ENCODE data around the gene HEYL. TPM values are rescaled to one million over a fixed set of nuclear protein-coding genes. Genes with fewer than 3 reads are reported as not detected.
A peak's percentile ranks its signal among the peaks of the same experiment; 100 is the strongest.

HEYL gene
- total RNA-seq, 6 experiments from 2014 or later, result 0.98 to 2.6 (median 1.6) TPM

GRCh38 chr1:39676948-39677548, 37.6 kb upstream of the HEYL start:
- intact Hi-C loops (cut with DNase I), result no loop called here
- no CpG with 5 or more reads among the region's 6 CpGs for WGBS (ENCODE audit: insufficient coverage, low coverage, low lambda C conversion rate, missing lambda C conversion rate)
- Histone ChIP-seq H3K27me3 (no peaks in the 10 kb centered on the region), H3K9me3 (no peaks in the 10 kb centered on the region), H3K4me3 (no peak overlapping the region), H3K36me3 (no peaks in the 10 kb centered on the region), H3K27ac (no peak overlapping the region), H3K4me1 (peaks cover 0 to 4% (median 0%) of the 10 kb centered on the region in 4 donors)
- peak in 1 of 4 donors; percentile 23 for ATAC-seq
- DNase-seq, result no peak
- TF ChIP-seq POLR2A (IDR thresholded peaks at IDR 0.05), result no peak
- TF ChIP-seq CTCF (IDR thresholded peaks at IDR 0.05), result no peak

GRCh38 chr1:39675220-39675619, 35.8 kb upstream of the HEYL start:
- DNase-seq (no peak), ATAC-seq (no peak)
- Histone ChIP-seq H3K27me3 (peaks cover 0 to 7% of the 10 kb centered on the region in 2 donors), H3K36me3 (no peaks in the 10 kb centered on the region), H3K27ac (no peak overlapping the region), H3K4me3 (no peak overlapping the region), H3K9me3 (no peaks in the 10 kb centered on the region), H3K4me1 (peaks cover 0 to 13% (median 0%) of the 10 kb centered on the region in 4 donors)
- TF ChIP-seq POLR2A (IDR thresholded peaks at IDR 0.05), result no peak
- TF ChIP-seq CTCF (IDR thresholded peaks at IDR 0.05), result no peak
- intact Hi-C loops (cut with DNase I), result no loop called here
- WGBS (ENCODE audit: insufficient coverage, low coverage, low lambda C conversion rate, missing lambda C conversion rate), result 83% methylated on average over 1 of the region's 1 CpG

DNA sequence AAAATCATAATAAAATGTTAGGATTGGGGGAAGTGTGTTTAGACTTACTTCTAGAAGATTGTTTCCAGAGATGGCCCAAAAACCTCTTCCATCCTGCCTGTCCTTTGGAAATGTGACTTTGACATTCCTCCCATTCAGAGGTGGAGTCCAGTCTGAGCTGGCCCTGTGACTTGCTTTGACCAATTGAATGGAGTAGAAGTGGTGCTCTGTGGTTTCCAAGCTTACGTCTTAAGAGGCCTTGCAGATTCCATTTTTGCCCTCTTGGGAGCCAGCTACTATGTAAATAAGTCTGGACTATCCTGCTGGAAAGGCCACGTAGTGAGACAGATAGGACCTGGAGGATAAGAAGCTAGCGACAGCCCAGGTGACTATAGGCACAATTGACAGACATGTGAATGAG, 33.8 kb upstream of the HEYL start:
- no peak for TF ChIP-seq POLR2A (IDR thresholded peaks at IDR 0.05)
- no peak for TF ChIP-seq CTCF (IDR thresholded peaks at IDR 0.05)
- intact Hi-C loops (cut with DNase I), result no loop called here
- Histone ChIP-seq H3K4me1 (peaks cover 0 to 13% (median 0%) of the 10 kb centered on the region in 4 donors), H3K36me3 (no peaks in the 10 kb centered on the region), H3K27me3 (peaks cover 0 to 7% of the 10 kb centered on the region in 2 donors), H3K9me3 (no peaks in the 10 kb centered on the region), H3K27ac (no peak overlapping the region), H3K4me3 (no peak overlapping the region)
- WGBS (ENCODE audit: insufficient coverage, low coverage, low lambda C conversion rate, missing lambda C conversion rate), result 90% methylated on average over 3 of the region's 3 CpGs
- no peak for DNase-seq
- no peak for ATAC-seq

GRCh38 chr1:39672551-39672947, 33.1 kb upstream of the HEYL start:
- ATAC-seq, result peak in 3 of 4 donors; percentile 19 to 61 (median 31)
- DNase-seq, result no peak
- intact Hi-C loops (cut with DNase I), result no loop called here
- H3K27me3 ChIP-seq, result peaks cover 0 to 7% of the 10 kb centered on the region in 2 donors
- peaks cover 0 to 13% (median 0%) of the 10 kb centered on the region in 4 donors for H3K4me1 ChIP-seq
- H3K27ac ChIP-seq, result no peak overlapping the region
- no peaks in the 10 kb centered on the region for H3K9me3 ChIP-seq
- TF ChIP-seq CTCF (IDR thresholded peaks at IDR 0.05), result peak in 3 of 4 donors; percentile 24 to 53 (median 46)
- no peak for TF ChIP-seq POLR2A (IDR thresholded peaks at IDR 0.05)
- no peaks in the 10 kb centered on the region for H3K36me3 ChIP-seq
- WGBS (ENCODE audit: insufficient coverage, low coverage, low lambda C conversion rate, missing lambda C conversion rate), result no CpG with 5 or more reads among the region's 12 CpGs
- no peak overlapping the region for H3K4me3 ChIP-seq
